GM12878 (cell line): Measurements from ENCODE around the gene SFXN5.

Experiments used
- CHD4 ChIP-seq: fragments of 200-600 bp; sonication (generic); IDR thresholded peaks from 2 replicates; pipeline ENCODE4 v1.6.1; 2016; ENCODE audit warnings: mild to moderate bottlenecking
- EZH2 ChIP-seq: IDR thresholded peaks from 2 replicates; pipeline ENCODE4 v1.6.1; 2012; ENCODE audit warnings: low read depth, mild to moderate bottlenecking, control low read depth, inconsistent platforms, low read length, borderline replicate concordance; ENCODE audit not compliant: control insufficient read depth
- FOXK2 ChIP-seq: fragments of 450-650 bp; IDR thresholded peaks from 2 replicates; pipeline ENCODE4 v1.6.1; 2017; ENCODE audit warnings: mild to moderate bottlenecking, moderate library complexity
- MYC ChIP-seq: IDR thresholded peaks from 2 replicates; pipeline ENCODE4 v1.6.1; 2011; ENCODE audit warnings: mild to moderate bottlenecking, low read length, moderate library complexity, inconsistent platforms; ENCODE audit not compliant: insufficient read depth, insufficient replicate concordance, insufficient read length, severe bottlenecking
- POLR2A ChIP-seq: IDR thresholded peaks from 2 replicates; pipeline ENCODE4 v1.6.1; 2011; ENCODE audit warnings: low read depth, mild to moderate bottlenecking, low read length
- RAD21 ChIP-seq: IDR thresholded peaks from 2 replicates; pipeline ENCODE4 v1.6.1; 2011; ENCODE audit warnings: mild to moderate bottlenecking, low read depth, low read length, moderate library complexity; ENCODE audit not compliant: insufficient read depth
- RELA ChIP-seq: fragments of 450-650 bp; IDR thresholded peaks from 2 replicates; pipeline ENCODE4 v1.8.0; 2014; ENCODE audit warnings: borderline replicate concordance; ENCODE audit not compliant: partially characterized antibody
- SMC3 ChIP-seq: IDR thresholded peaks from 2 replicates; pipeline ENCODE4 v1.6.1; 2011; ENCODE audit warnings: low read length, improper control_type of control experiment, borderline replicate concordance
- TF ChIP-seq, protein P1 (sequence below), 3 experiments: IDR thresholded peaks in 2 of 3; conservative IDR thresholded peaks in 1 of 3; 2 replicates each; pipeline ENCODE4 v1.5.1; 2011; ENCODE audit warnings: low read depth in 3 of 3, low read length in 3 of 3, mild to moderate bottlenecking in 3 of 3, control low read depth in 2 of 3, moderate library complexity in 2 of 3, inconsistent platforms in 1 of 3, mixed read lengths in 1 of 3; ENCODE audit not compliant: control insufficient read depth in 2 of 3, insufficient read depth in 1 of 3; ENCODE audit errors: extremely low read depth in 1 of 3

DNA sequence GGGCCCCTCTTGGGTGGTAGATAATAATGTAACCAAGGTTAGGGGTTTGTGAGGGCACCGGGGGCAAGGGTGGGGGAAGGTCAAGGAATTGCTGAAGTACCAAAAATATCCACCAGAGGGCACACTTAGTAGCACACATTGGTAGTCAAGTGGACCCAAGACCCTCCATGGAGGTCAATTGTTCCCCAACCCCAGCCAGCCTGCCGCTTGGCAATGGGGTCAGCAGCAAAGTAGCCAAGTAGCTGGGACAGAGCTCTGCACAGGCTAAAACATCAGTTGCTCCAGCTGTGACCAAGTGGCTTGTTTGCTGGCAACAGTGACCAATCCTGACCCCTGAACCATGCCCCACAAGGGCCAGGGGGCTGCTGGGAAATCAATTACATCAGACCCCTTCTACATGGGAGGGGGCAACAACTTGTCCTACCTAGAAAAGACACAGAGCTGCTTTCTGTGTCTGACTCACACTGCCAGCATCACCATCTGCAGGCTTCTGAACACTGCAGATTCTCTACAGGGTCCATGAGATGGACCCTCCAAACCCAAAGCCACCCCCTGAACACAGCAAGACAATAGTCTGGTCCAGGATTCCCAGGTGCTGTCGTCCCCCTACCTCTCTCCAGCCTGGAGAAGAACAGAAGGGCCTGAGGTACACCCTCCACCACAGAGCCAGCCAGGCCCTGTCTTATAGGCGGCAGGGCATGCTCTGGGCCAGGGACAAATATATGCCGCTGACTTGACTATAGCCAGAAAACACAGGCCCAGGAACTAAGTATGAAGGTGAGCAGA lies 78.2 kb downstream of the SFXN5 start:
- TF ChIP-seq, protein P1, sequence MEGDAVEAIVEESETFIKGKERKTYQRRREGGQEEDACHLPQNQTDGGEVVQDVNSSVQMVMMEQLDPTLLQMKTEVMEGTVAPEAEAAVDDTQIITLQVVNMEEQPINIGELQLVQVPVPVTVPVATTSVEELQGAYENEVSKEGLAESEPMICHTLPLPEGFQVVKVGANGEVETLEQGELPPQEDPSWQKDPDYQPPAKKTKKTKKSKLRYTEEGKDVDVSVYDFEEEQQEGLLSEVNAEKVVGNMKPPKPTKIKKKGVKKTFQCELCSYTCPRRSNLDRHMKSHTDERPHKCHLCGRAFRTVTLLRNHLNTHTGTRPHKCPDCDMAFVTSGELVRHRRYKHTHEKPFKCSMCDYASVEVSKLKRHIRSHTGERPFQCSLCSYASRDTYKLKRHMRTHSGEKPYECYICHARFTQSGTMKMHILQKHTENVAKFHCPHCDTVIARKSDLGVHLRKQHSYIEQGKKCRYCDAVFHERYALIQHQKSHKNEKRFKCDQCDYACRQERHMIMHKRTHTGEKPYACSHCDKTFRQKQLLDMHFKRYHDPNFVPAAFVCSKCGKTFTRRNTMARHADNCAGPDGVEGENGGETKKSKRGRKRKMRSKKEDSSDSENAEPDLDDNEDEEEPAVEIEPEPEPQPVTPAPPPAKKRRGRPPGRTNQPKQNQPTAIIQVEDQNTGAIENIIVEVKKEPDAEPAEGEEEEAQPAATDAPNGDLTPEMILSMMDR (IDR thresholded peaks at IDR 0.05 in 2 of 3, conservative IDR thresholded peaks at IDR 0.05 in 1 of 3; ENCODE audit: control insufficient read depth in 2 of 3, extremely low read depth in 1 of 3, insufficient read depth in 1 of 3, low read depth in 3 of 3, low read length in 3 of 3) = peak; percentile 68 to 76 (median 73)
- TF ChIP-seq FOXK2 = no peak
- TF ChIP-seq MYC = no peak
- TF ChIP-seq RELA = no peak
- no peak for TF ChIP-seq EZH2
- TF ChIP-seq RAD21 = peak; percentile 41; the same call in 1 of the 2 replicates
- no peak for TF ChIP-seq CHD4
- no peak for TF ChIP-seq POLR2A
- TF ChIP-seq SMC3 = peak; percentile 66; the same call in 1 of the 2 replicates
